AG04449 (cell line): ENCODE measurements around the gene XPO6.

Experiments used
- CTCF ChIA-PET: fragments of 350-600 bp; formaldehyde crosslinking; extraction: SDS; loops from one replicate; lab custom pipeline; 2021; ENCODE audit warnings: antibody characterized with exemption; lab: Yijun Ruan, JAX
- POLR2A ChIA-PET: fragments of 400-600, 350-600 bp; formaldehyde crosslinking; extraction: SDS; loops from one replicate; lab custom pipeline; 2020; ENCODE audit warnings: antibody characterized with exemption, inconsistent platforms; lab: Yijun Ruan, JAX
- DNase-seq: peaks from one replicate; pipeline ENCODE4 v3.0.0-alpha.2; 2010; ENCODE audit warnings: low read depth, low spot score
- H3K4me3 ChIP-seq: 2 replicates; pipeline ENCODE4 v1.5.1; 2011; ENCODE audit warnings: low read depth, mild to moderate bottlenecking, control low read depth, low read length
- TF ChIP-seq, protein P1 (sequence below): IDR thresholded peaks from one replicate; pipeline ENCODE4 v1.5.1; 2011; ENCODE audit warnings: mild to moderate bottlenecking, moderate library complexity, low read length, control low read depth, inconsistent platforms; ENCODE audit not compliant: insufficient read depth; ENCODE audit errors: missing control alignments

Gene XPO6

DNA sequence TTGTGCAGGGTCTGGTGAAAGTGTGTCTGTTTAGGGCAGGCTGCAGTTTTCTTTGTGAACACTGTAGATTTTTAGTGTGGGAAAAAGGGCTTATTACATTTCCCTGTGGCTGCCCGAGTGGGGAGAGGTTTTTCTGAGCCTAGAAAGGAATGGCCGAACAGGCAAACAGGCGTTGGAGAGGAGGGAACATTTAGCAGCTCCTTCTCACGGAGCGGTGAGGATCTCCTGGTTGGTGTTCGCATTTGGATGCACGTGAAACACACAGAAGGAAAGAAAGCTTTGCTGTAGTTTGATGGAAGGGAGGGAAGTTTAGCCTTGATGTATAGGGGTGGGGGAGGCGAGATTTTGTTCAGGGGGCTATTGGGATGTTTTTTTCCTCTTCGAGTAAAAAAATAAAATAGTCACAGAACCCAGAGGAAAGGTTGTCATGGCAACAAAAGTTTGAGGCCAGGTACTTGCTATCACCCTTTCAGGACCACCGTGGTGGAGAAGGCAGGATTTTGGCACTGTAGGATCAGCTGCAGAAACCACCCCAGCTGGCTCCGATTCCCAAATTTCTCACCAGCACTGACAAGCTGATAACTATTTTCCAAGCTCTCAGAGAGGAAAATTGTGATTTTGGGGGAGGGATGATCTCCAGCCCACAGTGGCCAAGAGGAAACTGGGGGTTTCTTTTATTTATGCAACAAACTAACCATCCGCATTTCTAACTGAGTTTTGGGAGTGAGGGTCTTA is 151.8 kb downstream of the XPO6 start:
- H3K4me3 ChIP-seq = no peak overlapping the region
- CTCF ChIA-PET = interaction anchor here (1.3 kb wide), 1 partner anchor 10 kb away, joined by 4 read pairs; no protein-coding TSS in a partner anchor
- TF ChIP-seq, protein P1, sequence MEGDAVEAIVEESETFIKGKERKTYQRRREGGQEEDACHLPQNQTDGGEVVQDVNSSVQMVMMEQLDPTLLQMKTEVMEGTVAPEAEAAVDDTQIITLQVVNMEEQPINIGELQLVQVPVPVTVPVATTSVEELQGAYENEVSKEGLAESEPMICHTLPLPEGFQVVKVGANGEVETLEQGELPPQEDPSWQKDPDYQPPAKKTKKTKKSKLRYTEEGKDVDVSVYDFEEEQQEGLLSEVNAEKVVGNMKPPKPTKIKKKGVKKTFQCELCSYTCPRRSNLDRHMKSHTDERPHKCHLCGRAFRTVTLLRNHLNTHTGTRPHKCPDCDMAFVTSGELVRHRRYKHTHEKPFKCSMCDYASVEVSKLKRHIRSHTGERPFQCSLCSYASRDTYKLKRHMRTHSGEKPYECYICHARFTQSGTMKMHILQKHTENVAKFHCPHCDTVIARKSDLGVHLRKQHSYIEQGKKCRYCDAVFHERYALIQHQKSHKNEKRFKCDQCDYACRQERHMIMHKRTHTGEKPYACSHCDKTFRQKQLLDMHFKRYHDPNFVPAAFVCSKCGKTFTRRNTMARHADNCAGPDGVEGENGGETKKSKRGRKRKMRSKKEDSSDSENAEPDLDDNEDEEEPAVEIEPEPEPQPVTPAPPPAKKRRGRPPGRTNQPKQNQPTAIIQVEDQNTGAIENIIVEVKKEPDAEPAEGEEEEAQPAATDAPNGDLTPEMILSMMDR = no peak
- DNase-seq = no peak
- POLR2A ChIA-PET = no interaction called here

- ChIA-PET POLR2A (no interaction called here), CTCF (interaction anchor here (0.9 kb wide), 1 partner anchor 10 kb away, joined by 4 read pairs; no protein-coding TSS in a partner anchor)
- DNase-seq = no peak
- TF ChIP-seq, protein P1 = no peak
- H3K4me3 ChIP-seq = no peak overlapping the region
Observed at GRCh38 chr16:28058839-28059589, 152.8 kb downstream of the XPO6 start.

- no peak overlapping the region for H3K4me3 ChIP-seq
- CTCF ChIA-PET = no interaction called here
- TF ChIP-seq, protein P1 = no peak
- DNase-seq = no peak
- POLR2A ChIA-PET = no interaction called here
Observed at GRCh38 chr16:28057949-28058348, 153.8 kb downstream of the XPO6 start.

DNA sequence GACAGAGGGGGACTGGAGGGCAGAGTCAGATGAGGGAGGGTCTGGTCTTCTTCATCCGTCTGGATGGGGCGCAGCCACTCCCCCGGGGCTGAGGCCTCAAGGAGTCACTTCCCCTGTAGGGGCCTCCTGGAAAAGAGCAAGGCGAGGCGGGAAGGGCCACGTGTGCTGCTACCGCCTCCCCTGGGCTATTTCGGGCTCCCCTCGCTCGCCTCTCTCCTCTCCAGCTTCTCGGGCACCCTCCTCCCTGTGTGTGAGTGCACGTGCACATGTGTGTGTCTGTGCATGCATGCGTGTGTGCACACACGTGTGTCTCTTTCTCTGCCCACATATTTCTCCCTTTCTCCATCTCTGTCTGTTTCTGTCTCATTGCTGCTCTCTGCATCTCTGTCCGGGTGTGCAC is 158.3 kb downstream of the XPO6 start:
- CTCF ChIA-PET = interaction anchor here (0.9 kb wide), 1 partner anchor 17 kb away, joined by 3 read pairs; no protein-coding TSS in a partner anchor
- no peak overlapping the region for H3K4me3 ChIP-seq
- TF ChIP-seq, protein P1 = no peak
- POLR2A ChIA-PET = no interaction called here
- no peak for DNase-seq

GRCh38 chr16:28052274-28053128 is 159.3 kb downstream of the XPO6 start:
- TF ChIP-seq, protein P1 = no peak
- no peak for DNase-seq
- CTCF ChIA-PET = no interaction called here
- POLR2A ChIA-PET = no interaction called here
- no peak overlapping the region for H3K4me3 ChIP-seq
